GM19035 (cell line): ENCODE measurements around the gene LAMC1.
"Not testable (repeated sequence)": the region's sequence is repeated elsewhere in the genome, so short reads cannot be mapped to it uniquely, and the experiment has no call there.

Source experiments
- ATAC-seq: cut with Tn5 transposase; IDR thresholded peaks from one replicate; pipeline ENCODE4 v1.9.1; 2021; ENCODE audit not compliant: unreplicated experiment

LAMC1 gene

GRCh38 chr1:183043254-183043653 lies 20.0 kb downstream of the LAMC1 start:
- no peak for ATAC-seq

DNA sequence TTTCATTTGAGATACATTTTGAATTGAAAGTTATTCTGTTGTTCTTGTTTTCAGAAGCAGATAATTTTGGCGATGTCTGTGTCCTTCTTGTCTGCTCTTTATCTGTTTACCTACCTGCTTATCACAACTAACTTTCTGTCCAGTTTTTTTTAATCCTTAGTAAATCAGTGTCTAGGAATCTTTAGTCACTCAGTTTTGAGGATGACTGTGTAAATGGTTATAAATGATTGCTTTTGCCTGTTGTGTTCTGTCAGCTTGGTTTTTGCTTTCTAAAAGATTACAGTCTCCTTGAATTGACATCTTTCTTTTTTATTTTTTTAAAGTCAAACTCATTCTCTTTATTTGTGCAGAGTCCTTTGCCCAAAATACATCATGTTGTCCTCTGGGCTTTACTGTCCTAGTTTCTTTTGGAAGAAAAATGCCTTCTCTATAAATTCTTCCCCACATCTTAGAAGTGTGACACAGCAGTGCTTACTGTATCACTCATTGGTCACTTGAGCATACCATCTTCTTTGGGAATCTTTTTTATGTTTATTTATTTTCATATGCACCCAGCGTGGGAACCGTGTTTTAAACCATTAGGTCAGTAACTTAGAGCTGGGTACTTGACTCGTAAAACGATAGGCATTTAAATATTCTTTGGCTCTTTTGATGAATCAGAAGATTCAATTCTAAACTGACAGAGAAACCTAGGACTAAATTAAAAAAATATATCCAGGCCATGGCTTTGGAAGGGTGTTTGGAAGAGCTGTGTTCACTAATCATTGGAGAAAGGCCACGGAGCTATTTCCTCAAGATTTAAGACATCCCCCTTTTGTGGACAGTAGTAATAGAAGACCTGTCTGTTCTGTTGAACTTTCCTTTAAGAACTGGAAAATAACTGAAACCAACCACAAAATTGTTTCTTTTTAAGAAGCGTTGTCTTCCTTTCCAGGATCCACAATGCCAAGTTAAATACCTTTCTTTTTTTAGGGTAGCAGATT lies 20.9 kb downstream of the LAMC1 start:
- no peak for ATAC-seq

DNA sequence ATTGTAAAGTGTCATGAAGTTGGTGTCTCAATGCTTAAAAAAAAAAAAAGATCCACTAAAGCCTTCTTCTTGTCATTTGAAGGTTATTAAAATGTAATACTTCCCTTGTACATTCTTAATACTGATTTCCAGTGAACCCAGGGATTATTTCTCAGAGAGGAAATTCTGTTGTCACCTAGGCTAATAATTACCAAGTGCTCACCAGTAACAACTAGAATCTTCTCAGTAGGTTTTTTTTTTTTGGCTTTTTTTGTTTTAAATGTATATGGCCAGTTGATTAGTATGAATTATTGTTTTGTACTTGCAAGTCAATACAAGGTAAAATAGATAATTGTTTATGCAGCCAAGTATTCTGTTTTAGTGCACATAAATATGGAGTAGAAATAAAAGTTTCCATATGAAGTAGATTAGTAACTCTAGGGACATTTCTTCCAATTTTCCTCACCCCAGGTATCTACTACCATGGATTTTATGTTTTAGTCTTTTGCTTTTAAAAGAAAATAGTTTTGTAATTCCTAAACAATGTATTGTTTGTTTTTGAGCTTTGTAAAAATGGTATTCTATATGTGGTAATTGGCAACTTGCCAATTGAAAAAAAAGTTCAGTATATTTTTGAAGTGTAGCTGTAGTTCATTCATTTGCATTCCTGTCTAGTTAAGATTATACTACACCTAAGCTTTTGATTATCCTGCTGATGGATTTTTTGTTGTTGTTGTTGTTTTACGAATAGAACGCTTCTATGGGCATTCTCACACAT lies 21.9 kb downstream of the LAMC1 start:
- ATAC-seq = no peak

DNA sequence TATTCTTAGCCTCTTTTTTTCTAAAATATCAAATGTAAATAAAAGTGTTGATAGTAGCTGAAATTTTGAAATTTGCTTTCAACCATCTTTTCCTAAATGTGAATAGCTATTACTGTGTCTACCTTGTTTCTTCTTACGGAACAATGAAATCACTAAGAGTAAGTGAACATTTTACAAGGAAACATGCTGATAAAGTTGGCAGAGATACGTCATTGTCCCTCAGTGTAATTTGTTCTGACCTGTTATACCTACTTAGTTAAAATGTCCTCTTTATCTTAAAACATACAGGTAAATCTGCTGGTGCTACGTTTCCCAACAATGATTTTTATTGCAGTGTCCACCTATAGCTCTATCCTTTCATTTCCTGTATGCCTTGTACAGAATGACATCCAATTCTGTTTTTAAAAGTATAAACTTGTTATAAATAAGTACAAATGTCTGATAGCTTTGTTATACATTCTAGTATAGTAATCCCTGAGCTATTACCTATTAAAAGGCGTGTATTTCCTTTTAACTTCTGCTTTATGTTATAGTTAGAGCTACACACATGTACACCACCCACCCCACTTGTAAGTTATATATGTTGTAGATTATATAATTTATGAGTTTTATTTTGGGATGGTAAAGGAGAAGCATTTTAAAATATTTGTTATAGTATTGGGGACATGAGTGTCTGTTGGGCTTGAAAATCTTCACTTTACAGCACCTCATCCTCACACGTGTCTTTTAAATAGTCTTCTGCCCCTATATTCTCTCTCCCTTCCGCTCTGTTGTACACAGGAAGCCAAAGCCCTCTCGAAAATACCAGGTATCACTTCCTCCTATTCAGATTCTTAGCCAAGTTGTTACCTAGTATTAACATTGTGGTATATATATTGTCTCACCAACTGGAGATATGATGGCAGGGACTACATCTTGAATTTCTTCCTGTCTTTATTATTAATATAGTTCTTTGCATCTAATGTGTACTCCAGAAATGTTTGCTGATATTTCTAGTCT lies 25.2 kb downstream of the LAMC1 start:
- peak; percentile 100 for ATAC-seq

GRCh38 chr1:183051546-183051945 lies 28.3 kb downstream of the LAMC1 start:
- no peak for ATAC-seq

- no peak for ATAC-seq
These were observed 29.6 kb downstream of the LAMC1 start for GRCh38 chr1:183052861-183053260.

GRCh38 chr1:183058851-183059502 lies 35.8 kb downstream of the LAMC1 start:
- ATAC-seq = no peak

- ATAC-seq = no peak
These were observed 38.0 kb downstream of the LAMC1 start for GRCh38 chr1:183061194-183061593.

GRCh38 chr1:183063349-183063748 lies 40.1 kb downstream of the LAMC1 start:
- no peak for ATAC-seq

DNA sequence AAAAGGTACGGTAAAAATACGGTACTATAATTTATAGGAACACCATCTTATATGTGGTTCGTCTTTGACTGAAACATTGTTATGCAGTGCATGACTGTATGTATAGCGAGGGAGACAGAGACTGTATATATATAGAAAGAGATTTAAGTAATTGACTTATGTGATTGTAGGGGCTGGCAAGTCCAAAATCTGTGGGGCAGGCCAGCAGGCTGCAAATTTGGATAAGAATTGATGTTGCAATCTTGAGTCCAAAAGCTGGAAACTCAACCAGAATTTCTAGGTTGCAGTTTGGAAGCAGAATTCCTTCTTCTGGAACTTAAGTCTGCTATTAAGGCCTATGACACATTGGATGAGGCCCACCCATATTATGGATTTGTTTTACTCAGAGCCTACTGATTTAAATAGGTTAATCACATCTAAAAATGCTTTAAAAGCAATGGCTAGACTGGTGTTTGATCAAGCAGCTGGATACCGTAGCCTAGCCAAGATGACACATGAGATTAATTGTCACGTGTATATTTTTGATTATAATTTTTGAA lies 42.0 kb downstream of the LAMC1 start:
- no peak for ATAC-seq

DNA sequence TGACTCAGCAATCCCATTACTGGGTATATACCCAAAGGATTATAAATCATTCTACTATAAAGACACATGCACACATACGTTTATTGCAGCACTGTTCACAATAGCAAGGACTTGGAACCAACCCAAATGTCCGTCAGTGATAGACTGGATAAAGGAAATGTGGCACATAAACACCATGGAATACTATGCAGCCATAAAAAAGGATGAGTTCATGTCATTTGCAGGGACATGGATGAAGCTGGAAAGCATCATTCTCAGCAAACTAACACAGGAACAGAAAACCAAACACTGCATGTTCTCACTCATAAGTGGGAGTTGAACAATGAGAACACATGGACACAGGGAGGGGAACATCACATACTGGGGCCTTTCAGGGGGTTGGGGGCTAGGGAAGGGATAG lies 43.2 kb downstream of the LAMC1 start:
- ATAC-seq = not testable (repeated sequence)

DNA sequence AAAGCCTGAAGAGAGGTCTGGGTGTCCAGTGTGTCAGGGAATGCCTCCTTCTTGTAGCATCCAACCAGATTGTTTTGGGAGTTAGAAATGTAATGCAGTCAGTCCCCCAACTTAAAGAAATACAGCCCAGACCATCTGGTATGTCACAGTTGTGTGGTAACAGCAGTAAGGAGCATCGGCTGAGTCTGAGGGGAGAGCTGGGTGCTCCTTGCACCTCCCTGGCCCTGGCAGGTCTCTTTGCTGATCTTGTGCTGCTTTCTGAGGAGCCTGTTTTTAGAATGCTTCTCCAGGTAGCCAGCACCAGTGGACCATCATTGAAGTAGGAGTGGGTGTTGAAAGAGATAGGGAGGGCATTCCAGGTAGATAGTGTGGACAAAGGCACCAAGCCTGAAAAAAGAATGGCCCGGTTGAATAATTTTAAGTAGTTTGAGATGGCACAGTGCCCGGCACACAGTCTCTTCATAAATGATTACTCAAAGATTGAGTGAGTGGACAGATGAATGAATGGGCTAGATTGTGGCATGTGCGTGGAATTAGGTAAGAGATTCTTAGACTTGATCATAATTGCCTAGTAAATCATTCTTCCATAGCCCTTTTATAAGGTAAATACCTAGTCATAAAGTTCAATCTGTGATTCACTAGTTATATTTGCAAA lies 46.5 kb downstream of the LAMC1 start:
- no peak for ATAC-seq

DNA sequence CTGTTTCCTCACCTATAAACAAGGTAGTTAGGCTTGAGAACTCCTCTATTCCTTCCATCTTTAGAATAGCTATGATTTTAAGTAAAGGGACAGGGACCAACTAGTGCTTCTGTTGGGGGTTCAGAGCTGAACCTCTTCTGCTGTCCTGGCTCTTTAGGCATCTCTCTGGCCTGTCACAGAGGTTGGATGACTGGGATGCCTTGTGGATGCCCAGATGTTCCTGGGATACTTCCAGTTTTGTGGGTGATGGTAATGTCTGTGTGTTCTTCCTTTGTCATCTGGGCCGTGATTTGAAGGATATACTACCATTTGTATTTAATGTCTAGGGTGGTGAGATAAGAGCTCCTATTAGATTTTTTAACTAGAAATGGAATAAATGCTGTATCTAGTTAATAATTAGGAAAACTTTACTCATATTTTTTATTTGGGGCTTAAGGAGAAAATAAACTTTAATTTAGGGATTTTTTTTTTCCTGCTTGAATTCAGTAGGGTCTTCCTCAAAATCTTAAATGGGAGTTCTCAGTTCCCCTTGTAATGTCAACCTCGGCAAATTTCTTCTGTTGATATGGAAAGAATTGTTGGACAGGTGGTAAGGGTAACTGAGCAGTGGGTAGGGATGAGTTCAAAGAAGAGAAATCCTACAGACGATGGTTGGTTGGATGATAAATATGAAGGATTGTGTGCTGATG lies 47.2 kb downstream of the LAMC1 start:
- no peak for ATAC-seq

DNA sequence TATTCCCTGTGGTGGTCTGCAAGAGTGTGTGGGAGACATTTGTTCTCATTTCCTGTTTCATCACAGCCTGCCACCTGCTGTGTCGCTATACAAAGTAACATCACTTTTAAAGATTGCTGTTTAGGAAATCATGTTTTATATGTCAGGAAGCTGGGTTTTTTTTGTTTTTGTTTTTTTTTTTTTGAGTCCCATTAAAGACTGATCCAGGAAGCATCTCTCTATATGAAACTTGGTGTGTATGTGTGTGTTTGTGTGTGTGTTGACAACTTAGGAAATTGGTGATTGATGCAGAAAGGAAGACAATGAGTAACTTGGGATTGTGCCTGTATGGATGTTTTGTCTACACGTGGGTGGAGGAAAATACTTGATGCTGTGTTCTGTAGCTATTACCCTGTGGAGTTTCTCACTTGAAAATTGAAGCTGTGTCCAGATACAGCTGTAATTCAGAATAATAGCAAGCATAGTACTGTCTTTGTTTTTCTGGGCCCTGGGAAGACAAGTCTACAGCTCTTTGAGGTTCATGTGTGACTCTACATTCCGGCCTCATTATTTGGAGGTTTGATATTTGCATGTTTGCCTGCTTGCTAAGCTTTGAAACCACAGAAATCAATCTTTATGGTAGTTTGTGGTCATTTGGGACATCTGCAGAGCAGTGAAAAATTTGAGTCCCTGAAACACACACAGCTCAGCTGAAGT lies 47.9 kb downstream of the LAMC1 start:
- ATAC-seq = peak; percentile 86

GRCh38 chr1:183072595-183072994 lies 49.4 kb downstream of the LAMC1 start:
- not testable (repeated sequence) for ATAC-seq

- no peak for ATAC-seq
These were observed 50.1 kb downstream of the LAMC1 start for GRCh38 chr1:183073320-183073719.

DNA sequence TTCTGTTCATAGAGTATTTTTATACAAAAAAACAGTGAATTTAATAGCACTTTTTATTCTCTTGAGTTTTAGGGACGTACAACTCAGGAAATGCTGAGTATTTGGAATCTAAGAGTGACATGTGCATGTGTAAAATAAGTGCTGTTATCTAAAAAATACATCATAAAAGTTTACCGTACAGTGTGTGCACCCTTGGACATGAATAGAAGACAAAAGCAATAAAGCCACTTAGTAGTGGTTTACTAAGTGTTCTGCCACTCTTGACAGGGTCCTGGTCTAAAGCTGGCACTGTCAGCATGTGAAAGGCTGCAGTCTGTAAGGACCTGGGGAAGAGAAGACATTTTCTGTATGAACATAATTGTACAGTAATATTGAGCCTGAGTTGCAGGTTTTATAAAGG lies 51.0 kb downstream of the LAMC1 start:
- no peak for ATAC-seq

GRCh38 chr1:183075861-183076260 lies 52.6 kb downstream of the LAMC1 start:
- ATAC-seq = no peak
